ENCODE measurements around the gene PREX1.
A peak's percentile ranks its signal among the peaks of the same experiment; 100 is the strongest.
"Not testable (repeated sequence)": the region's sequence is repeated elsewhere in the genome, so short reads cannot be mapped to it uniquely, and the experiment has no call there.

The PREX1 gene

DNA sequence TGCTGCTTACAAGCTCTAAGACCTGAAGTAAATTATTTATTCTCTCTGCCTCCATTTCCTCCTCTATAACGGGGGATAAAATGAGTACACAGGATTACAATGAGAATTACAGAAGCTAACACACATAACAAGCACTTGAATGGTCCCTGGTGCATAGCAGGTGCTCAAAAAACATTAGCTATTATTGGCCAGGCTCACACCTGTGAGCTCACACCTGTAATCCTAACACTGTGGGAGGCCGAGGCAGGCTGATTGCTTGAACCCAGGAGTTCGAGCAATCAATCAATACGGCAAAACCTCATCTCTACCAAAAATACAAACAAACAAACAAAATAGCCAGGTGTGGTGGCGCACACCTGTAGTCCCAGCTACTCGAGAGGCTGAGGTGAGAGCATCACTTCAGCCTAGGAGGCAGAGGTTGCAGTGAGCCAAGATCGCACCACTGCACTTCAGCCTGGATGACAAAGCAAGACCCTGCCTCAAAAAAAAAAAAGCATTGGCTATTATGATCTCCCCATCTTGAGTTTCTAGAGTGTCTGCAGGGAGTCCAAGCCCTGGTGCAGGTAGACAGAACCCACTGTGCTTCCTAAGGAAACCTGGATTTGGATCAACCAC, 68.1 kb downstream of the PREX1 start:
- no peak overlapping the region for H3K4me3 ChIP-seq (ENCODE audit: low read length in 2 of 2)
- H3K36me3 ChIP-seq (ENCODE audit: control insufficient read depth in 2 of 2, insufficient read depth in 2 of 2, low read length in 2 of 2): no peaks in the 10 kb centered on the region
- H3K4me1 ChIP-seq (ENCODE audit: control insufficient read depth in 2 of 2, insufficient read depth in 2 of 2, low read length in 2 of 2): no peaks in the 10 kb centered on the region
- H3K27me3 ChIP-seq (ENCODE audit: control insufficient read depth in 2 of 2, insufficient read depth in 2 of 2, low read length in 2 of 2): no peaks in the 10 kb centered on the region
- H3K9me3 ChIP-seq (ENCODE audit: control insufficient read depth in 2 of 2, low read length in 2 of 2): peaks cover 0 to 2% of the 10 kb centered on the region in 2 donors
- no peak overlapping the region for H3K9ac ChIP-seq (ENCODE audit: low read depth in 1 of 2, low read length in 2 of 2)
- peak overlapping the region in 1 of 2 donors; percentile 23 for H3K27ac ChIP-seq (ENCODE audit: low read depth in 2 of 2, low read length in 2 of 2)

DNA sequence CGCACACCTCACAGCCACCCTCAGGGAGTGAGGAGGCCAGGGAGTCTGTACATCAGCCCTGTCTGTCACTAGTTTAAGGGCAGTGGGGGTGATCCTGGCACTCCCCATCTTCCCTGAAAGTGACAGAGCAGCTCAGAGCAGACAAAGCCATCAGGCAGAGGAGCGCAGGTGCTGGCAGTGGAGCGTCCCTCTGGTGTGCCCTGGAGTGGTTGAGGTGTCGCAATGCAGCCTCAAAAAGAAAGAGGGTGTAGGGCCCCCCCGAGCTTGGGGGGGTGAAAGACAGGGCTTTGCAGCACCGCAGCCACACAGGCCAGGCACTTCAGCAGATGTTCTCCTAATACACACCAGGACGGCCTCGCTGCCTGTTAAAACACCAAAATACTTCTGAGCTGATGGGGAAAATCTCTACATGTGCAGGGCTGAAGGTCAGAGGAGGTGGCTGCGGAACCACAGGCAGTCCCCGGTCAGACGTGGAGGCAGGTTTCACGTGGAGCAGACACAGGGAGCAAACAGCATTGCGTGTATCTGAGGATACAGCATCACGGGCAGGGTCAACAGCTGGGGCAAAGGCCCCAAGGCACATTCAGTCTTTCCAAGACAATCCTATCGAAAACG, 69.5 kb downstream of the PREX1 start:
- Histone ChIP-seq H3K9ac (ENCODE audit: low read depth in 1 of 2, low read length in 2 of 2) (no peak overlapping the region), H3K36me3 (ENCODE audit: control insufficient read depth in 2 of 2, insufficient read depth in 2 of 2, low read length in 2 of 2) (no peaks in the 10 kb centered on the region), H3K9me3 (ENCODE audit: control insufficient read depth in 2 of 2, low read length in 2 of 2) (peaks cover 0 to 2% of the 10 kb centered on the region in 2 donors), H3K27ac (ENCODE audit: low read depth in 2 of 2, low read length in 2 of 2) (no peak overlapping the region), H3K27me3 (ENCODE audit: control insufficient read depth in 2 of 2, insufficient read depth in 2 of 2, low read length in 2 of 2) (no peaks in the 10 kb centered on the region), H3K4me3 (ENCODE audit: low read length in 2 of 2) (no peak overlapping the region), H3K4me1 (ENCODE audit: control insufficient read depth in 2 of 2, insufficient read depth in 2 of 2, low read length in 2 of 2) (no peaks in the 10 kb centered on the region)

DNA sequence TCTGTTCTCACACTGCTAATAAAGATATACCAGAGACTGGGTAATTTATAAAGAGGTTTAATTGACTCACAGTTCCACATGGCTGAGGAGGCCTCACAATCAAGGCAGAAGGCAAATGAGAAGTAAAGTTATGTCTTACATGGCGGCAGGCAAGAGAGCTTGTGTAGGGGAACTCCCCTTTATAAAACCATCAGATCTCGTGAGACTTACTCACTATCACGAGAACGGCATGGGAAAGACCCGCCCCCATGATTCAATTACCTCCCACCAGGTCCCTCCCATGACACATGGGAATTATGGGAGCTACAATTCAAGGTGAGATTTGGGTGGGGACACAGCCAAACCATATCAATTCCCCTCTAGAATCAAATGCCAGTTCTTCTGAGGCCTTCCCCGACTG, 71.0 kb downstream of the PREX1 start:
- not testable (repeated sequence) for H3K9ac ChIP-seq (ENCODE audit: low read depth in 1 of 2, low read length in 2 of 2); H3K9me3 ChIP-seq (ENCODE audit: control insufficient read depth in 2 of 2, low read length in 2 of 2); H3K36me3 ChIP-seq (ENCODE audit: control insufficient read depth in 2 of 2, insufficient read depth in 2 of 2, low read length in 2 of 2); H3K4me1 ChIP-seq (ENCODE audit: control insufficient read depth in 2 of 2, insufficient read depth in 2 of 2, low read length in 2 of 2); H3K27ac ChIP-seq (ENCODE audit: low read depth in 2 of 2, low read length in 2 of 2); H3K27me3 ChIP-seq (ENCODE audit: control insufficient read depth in 2 of 2, insufficient read depth in 2 of 2, low read length in 2 of 2); H3K4me3 ChIP-seq (ENCODE audit: low read length in 2 of 2)

DNA sequence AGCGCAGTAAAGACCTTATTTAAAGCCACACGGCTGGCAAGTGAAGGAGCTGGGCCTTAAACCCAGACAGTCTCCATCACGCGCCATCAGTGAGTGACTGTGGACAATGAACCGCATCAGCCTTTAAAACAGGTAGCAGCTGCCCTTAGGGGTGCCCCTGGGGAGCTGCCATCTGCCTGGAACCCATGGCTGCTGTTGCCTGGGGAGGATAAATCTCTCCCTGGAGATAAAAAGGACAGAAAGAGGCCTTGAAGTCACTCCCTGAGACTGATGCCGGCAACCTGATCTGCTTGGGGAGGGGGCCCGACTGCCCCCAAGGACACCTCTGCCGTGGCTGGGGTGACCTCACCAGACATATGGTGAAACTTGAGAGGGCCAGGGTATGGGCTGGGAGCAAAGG, 73.5 kb downstream of the PREX1 start:
- H3K27ac ChIP-seq (ENCODE audit: low read depth in 2 of 2, low read length in 2 of 2): no peak overlapping the region

DNA sequence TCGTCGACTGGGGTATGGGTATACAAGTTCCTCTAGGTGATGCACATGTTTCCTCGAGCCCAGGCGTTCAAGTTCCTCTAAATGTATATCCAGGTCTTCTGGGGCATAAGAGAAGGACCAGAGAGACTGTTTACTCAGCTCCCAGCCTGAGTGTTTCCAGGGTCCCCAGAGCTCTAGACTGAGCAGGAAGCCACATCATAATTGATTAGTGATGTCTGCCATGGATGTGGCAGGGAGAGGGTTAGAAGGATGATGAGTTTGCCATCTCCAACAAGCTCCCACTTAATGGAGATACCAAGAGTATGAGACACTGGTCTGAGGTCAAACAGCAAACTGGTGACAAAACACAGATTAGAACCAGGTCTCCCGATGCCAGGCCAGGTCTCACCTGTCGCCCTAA, 74.8 kb downstream of the PREX1 start:
- H3K27ac ChIP-seq (ENCODE audit: low read depth in 2 of 2, low read length in 2 of 2): no peak overlapping the region
- no peak overlapping the region for H3K4me3 ChIP-seq (ENCODE audit: low read length in 2 of 2)
- H3K4me1 ChIP-seq (ENCODE audit: control insufficient read depth in 2 of 2, insufficient read depth in 2 of 2, low read length in 2 of 2): peaks cover 0 to 12% of the 10 kb centered on the region in 2 donors
- H3K9ac ChIP-seq (ENCODE audit: low read depth in 1 of 2, low read length in 2 of 2): no peak overlapping the region
- H3K9me3 ChIP-seq (ENCODE audit: control insufficient read depth in 2 of 2, low read length in 2 of 2): peaks cover 0 to 2% of the 10 kb centered on the region in 2 donors
- no peaks in the 10 kb centered on the region for H3K36me3 ChIP-seq (ENCODE audit: control insufficient read depth in 2 of 2, insufficient read depth in 2 of 2, low read length in 2 of 2)
- H3K27me3 ChIP-seq (ENCODE audit: control insufficient read depth in 2 of 2, insufficient read depth in 2 of 2, low read length in 2 of 2): no peaks in the 10 kb centered on the region

More for the DNA sequence above, 73.5 kb downstream of the PREX1 start:
- H3K36me3 ChIP-seq (ENCODE audit: control insufficient read depth in 2 of 2, insufficient read depth in 2 of 2, low read length in 2 of 2): no peaks in the 10 kb centered on the region
- no peak overlapping the region for H3K4me3 ChIP-seq (ENCODE audit: low read length in 2 of 2)
- peaks cover 0 to 12% of the 10 kb centered on the region in 2 donors for H3K4me1 ChIP-seq (ENCODE audit: control insufficient read depth in 2 of 2, insufficient read depth in 2 of 2, low read length in 2 of 2)
- no peak overlapping the region for H3K9ac ChIP-seq (ENCODE audit: low read depth in 1 of 2, low read length in 2 of 2)
- no peaks in the 10 kb centered on the region for H3K27me3 ChIP-seq (ENCODE audit: control insufficient read depth in 2 of 2, insufficient read depth in 2 of 2, low read length in 2 of 2)
- peaks cover 0 to 2% of the 10 kb centered on the region in 2 donors for H3K9me3 ChIP-seq (ENCODE audit: control insufficient read depth in 2 of 2, low read length in 2 of 2)

DNA sequence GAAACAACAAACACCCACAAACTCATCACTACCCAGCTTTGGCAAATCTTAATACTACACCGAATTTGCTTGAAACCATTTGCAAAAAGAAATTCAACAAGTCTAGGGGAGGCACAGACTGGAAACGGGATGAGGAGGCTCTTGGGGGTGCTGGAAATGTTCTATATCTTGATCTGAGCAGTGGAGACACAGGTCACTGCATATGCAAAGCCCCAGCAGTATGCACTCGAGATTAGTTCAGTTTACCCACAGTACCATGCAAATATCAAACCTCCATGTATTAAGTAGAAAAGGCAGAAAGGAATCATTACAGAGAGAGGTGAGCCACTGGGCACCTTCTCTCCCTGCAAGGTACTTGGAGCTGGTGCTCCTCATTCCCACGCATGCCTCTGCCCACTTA, 75.9 kb downstream of the PREX1 start:
- H3K36me3 ChIP-seq (ENCODE audit: control insufficient read depth in 2 of 2, insufficient read depth in 2 of 2, low read length in 2 of 2): no peaks in the 10 kb centered on the region
- peaks cover 0 to 12% of the 10 kb centered on the region in 2 donors for H3K4me1 ChIP-seq (ENCODE audit: control insufficient read depth in 2 of 2, insufficient read depth in 2 of 2, low read length in 2 of 2)
- H3K9me3 ChIP-seq (ENCODE audit: control insufficient read depth in 2 of 2, low read length in 2 of 2): peaks cover 0 to 2% of the 10 kb centered on the region in 2 donors
- H3K4me3 ChIP-seq (ENCODE audit: low read length in 2 of 2): no peak overlapping the region
- H3K27me3 ChIP-seq (ENCODE audit: control insufficient read depth in 2 of 2, insufficient read depth in 2 of 2, low read length in 2 of 2): no peaks in the 10 kb centered on the region
- H3K9ac ChIP-seq (ENCODE audit: low read depth in 1 of 2, low read length in 2 of 2): no peak overlapping the region
- no peak overlapping the region for H3K27ac ChIP-seq (ENCODE audit: low read depth in 2 of 2, low read length in 2 of 2)

DNA sequence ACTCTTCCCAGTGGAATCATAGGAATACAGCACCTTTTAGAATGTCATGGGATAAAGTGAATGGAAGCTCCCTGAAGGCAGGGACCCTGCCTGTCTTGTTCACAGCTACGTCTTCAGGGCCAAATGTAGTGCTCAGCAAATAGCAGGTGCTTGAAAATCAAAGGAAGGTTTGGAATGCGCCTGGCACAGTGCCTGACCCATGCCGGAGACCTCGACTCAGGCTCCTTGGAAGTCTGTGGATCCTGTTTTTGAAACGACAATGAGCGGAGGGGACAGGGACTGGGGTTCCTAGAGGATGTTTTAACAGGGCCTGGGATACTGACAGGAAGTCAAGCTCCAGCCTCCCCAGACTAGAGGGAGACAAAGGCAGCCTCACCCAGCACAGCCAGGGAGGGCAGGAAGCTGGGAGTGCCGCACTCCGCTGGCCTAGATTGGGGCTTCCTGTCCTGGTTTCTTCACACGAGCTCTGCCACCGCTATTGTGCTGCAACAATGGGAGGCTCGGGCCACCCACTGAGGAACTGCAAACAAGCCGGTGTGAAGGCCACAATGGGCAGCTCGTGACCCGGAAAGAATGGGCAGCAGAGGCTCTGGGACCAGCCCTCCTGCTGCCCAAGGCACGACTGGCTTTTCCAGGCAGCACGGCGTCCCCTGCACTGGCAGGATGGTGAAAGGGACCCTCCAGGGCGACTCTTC, 76.7 kb downstream of the PREX1 start:
- no peak overlapping the region for H3K9ac ChIP-seq (ENCODE audit: low read depth in 1 of 2, low read length in 2 of 2)
- no peaks in the 10 kb centered on the region for H3K36me3 ChIP-seq (ENCODE audit: control insufficient read depth in 2 of 2, insufficient read depth in 2 of 2, low read length in 2 of 2)
- peaks cover 0 to 2% of the 10 kb centered on the region in 2 donors for H3K9me3 ChIP-seq (ENCODE audit: control insufficient read depth in 2 of 2, low read length in 2 of 2)
- H3K4me1 ChIP-seq (ENCODE audit: control insufficient read depth in 2 of 2, insufficient read depth in 2 of 2, low read length in 2 of 2): peaks cover 0 to 12% of the 10 kb centered on the region in 2 donors
- H3K27me3 ChIP-seq (ENCODE audit: control insufficient read depth in 2 of 2, insufficient read depth in 2 of 2, low read length in 2 of 2): no peaks in the 10 kb centered on the region
- peak overlapping the region in 1 of 2 donors; percentile 61 for H3K27ac ChIP-seq (ENCODE audit: low read depth in 2 of 2, low read length in 2 of 2)
- peak overlapping the region in 1 of 2 donors; percentile 26 for H3K4me3 ChIP-seq (ENCODE audit: low read length in 2 of 2)

DNA sequence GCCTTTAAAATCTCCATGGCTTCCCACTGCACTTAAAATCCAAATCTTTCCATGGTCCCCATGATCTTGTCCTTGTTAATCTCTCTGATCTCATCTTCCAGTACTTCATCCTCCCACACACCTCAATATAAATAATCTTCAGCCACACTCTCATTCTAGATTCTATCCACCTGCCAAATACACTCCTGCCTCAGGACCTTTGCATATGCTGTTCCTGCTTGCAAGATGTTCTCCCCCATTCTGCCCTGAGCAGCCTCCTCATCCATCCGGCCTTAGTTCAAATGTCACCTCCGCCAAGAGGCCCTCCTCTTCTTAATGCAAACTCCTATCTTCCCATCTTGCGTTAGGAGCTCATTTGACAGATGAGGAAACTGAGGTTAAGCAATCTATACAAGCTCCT, 77.4 kb downstream of the PREX1 start:
- H3K9me3 ChIP-seq (ENCODE audit: control insufficient read depth in 2 of 2, low read length in 2 of 2): peaks cover 0 to 1% of the 10 kb centered on the region in 2 donors
- peaks cover 0 to 12% of the 10 kb centered on the region in 2 donors for H3K4me1 ChIP-seq (ENCODE audit: control insufficient read depth in 2 of 2, insufficient read depth in 2 of 2, low read length in 2 of 2)
- H3K27ac ChIP-seq (ENCODE audit: low read depth in 2 of 2, low read length in 2 of 2): no peak overlapping the region

DNA sequence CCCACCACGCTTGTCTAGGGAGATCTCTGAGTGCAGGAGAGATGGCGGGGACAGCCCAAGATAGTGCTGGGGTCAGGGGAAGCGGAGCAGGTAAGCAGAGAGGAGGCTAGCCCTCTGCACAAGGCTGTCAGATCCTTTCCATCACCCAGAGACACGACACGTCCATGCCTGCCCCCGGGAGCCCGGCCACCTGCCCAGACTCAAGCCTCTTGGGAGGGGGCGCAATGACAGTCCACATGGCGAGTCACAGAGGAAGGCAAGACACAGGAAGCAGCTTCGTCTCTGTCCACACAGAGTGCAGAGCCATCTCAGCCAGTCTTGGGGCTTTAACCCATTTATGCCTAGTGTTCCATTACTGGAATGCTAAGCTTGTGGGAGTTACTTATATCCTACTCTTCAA, 78.4 kb downstream of the PREX1 start:
- Histone ChIP-seq H3K4me1 (ENCODE audit: control insufficient read depth in 2 of 2, insufficient read depth in 2 of 2, low read length in 2 of 2) (peaks cover 0 to 12% of the 10 kb centered on the region in 2 donors), H3K4me3 (ENCODE audit: low read length in 2 of 2) (no peak overlapping the region), H3K27me3 (ENCODE audit: control insufficient read depth in 2 of 2, insufficient read depth in 2 of 2, low read length in 2 of 2) (no peaks in the 10 kb centered on the region), H3K9ac (ENCODE audit: low read depth in 1 of 2, low read length in 2 of 2) (no peak overlapping the region), H3K36me3 (ENCODE audit: control insufficient read depth in 2 of 2, insufficient read depth in 2 of 2, low read length in 2 of 2) (no peaks in the 10 kb centered on the region), H3K9me3 (ENCODE audit: control insufficient read depth in 2 of 2, low read length in 2 of 2) (no peaks in the 10 kb centered on the region), H3K27ac (ENCODE audit: low read depth in 2 of 2, low read length in 2 of 2) (no peak overlapping the region)

More for the DNA sequence above, 77.4 kb downstream of the PREX1 start:
- Histone ChIP-seq H3K9ac (ENCODE audit: low read depth in 1 of 2, low read length in 2 of 2) (no peak overlapping the region), H3K27me3 (ENCODE audit: control insufficient read depth in 2 of 2, insufficient read depth in 2 of 2, low read length in 2 of 2) (no peaks in the 10 kb centered on the region), H3K4me3 (ENCODE audit: low read length in 2 of 2) (no peak overlapping the region), H3K36me3 (ENCODE audit: control insufficient read depth in 2 of 2, insufficient read depth in 2 of 2, low read length in 2 of 2) (no peaks in the 10 kb centered on the region)

DNA sequence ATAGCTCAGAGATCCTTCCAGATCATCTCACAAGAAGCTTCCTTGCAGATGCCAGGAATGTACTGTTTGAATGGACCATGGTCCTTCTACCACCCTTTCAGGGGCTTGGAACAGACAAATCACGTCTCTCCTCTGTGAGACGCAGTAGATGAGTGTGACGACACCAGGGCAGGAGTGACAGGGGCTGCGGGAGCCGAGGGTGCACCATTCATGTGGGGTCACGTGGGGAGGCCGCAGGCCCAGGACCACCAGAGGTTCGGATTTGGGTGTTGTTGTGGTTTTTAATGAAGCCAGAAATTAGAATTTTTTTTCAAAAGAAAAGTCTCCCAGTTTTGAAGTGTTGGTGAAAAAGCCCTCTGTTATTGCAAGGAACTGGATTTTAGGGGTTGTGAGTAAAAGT, 79.2 kb downstream of the PREX1 start:
- H3K36me3 ChIP-seq (ENCODE audit: control insufficient read depth in 2 of 2, insufficient read depth in 2 of 2, low read length in 2 of 2): peaks cover 1 to 3% of the 10 kb centered on the region in 2 donors
- H3K4me1 ChIP-seq (ENCODE audit: control insufficient read depth in 2 of 2, insufficient read depth in 2 of 2, low read length in 2 of 2): peaks cover 0 to 12% of the 10 kb centered on the region in 2 donors
- H3K9ac ChIP-seq (ENCODE audit: low read depth in 1 of 2, low read length in 2 of 2): no peak overlapping the region
- no peak overlapping the region for H3K27ac ChIP-seq (ENCODE audit: low read depth in 2 of 2, low read length in 2 of 2)
- no peak overlapping the region for H3K4me3 ChIP-seq (ENCODE audit: low read length in 2 of 2)
- no peaks in the 10 kb centered on the region for H3K27me3 ChIP-seq (ENCODE audit: control insufficient read depth in 2 of 2, insufficient read depth in 2 of 2, low read length in 2 of 2)
- H3K9me3 ChIP-seq (ENCODE audit: control insufficient read depth in 2 of 2, low read length in 2 of 2): no peaks in the 10 kb centered on the region

All from mucosa of rectum (tissue), 2 donors.